ENCODE measurements around the gene SLC25A21.
"Not testable (repeated sequence)": the region's sequence is repeated elsewhere in the genome, so short reads cannot be mapped to it uniquely, and the experiment has no call there.

The SLC25A21 gene

GRCh38 chr14:36700651-36701050 is 471.8 kb downstream of the SLC25A21 start:
- no peak for ATAC-seq
- TF ChIP-seq ZFP30 (CRISPR knock-in tag; IDR thresholded peaks at IDR 0.05) (no peak), ZC3H10 (CRISPR knock-in tag; IDR thresholded peaks at IDR 0.05) (no peak), TCF4 (CRISPR knock-in tag; IDR thresholded peaks at IDR 0.05; ENCODE audit: borderline replicate concordance) (no peak), ZNF565 (CRISPR knock-in tag; conservative IDR thresholded peaks at IDR 0.05; ENCODE audit: low read depth) (no peak), CSDC2 (CRISPR knock-in tag; IDR thresholded peaks at IDR 0.05) (no peak), OSR1 (CRISPR knock-in tag; IDR thresholded peaks at IDR 0.05) (no peak), ZNF8 (CRISPR knock-in tag; IDR thresholded peaks at IDR 0.05) (no peak), PPARA (CRISPR knock-in tag; IDR thresholded peaks at IDR 0.05; ENCODE audit: borderline replicate concordance) (no peak)
- TF ChIP-seq, protein P1, sequence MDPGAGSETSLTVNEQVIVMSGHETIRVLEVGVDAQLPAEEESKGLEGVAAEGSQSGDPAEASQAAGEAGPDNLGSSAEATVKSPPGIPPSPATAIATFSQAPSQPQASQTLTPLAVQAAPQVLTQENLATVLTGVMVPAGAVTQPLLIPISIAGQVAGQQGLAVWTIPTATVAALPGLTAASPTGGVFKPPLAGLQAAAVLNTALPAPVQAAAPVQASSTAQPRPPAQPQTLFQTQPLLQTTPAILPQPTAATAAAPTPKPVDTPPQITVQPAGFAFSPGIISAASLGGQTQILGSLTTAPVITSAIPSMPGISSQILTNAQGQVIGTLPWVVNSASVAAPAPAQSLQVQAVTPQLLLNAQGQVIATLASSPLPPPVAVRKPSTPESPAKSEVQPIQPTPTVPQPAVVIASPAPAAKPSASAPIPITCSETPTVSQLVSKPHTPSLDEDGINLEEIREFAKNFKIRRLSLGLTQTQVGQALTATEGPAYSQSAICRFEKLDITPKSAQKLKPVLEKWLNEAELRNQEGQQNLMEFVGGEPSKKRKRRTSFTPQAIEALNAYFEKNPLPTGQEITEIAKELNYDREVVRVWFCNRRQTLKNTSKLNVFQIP (CRISPR knock-in tag; IDR thresholded peaks at IDR 0.05; ENCODE audit: borderline replicate concordance, low read depth): no peak
- TF ChIP-seq, protein P2, sequence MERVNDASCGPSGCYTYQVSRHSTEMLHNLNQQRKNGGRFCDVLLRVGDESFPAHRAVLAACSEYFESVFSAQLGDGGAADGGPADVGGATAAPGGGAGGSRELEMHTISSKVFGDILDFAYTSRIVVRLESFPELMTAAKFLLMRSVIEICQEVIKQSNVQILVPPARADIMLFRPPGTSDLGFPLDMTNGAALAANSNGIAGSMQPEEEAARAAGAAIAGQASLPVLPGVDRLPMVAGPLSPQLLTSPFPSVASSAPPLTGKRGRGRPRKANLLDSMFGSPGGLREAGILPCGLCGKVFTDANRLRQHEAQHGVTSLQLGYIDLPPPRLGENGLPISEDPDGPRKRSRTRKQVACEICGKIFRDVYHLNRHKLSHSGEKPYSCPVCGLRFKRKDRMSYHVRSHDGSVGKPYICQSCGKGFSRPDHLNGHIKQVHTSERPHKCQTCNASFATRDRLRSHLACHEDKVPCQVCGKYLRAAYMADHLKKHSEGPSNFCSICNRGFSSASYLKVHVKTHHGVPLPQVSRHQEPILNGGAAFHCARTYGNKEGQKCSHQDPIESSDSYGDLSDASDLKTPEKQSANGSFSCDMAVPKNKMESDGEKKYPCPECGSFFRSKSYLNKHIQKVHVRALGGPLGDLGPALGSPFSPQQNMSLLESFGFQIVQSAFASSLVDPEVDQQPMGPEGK (CRISPR knock-in tag; IDR thresholded peaks at IDR 0.05; ENCODE audit: borderline replicate concordance): no peak

- ATAC-seq: not testable (repeated sequence)
These were observed 473.0 kb downstream of the SLC25A21 start for GRCh38 chr14:36699420-36699819.

DNA sequence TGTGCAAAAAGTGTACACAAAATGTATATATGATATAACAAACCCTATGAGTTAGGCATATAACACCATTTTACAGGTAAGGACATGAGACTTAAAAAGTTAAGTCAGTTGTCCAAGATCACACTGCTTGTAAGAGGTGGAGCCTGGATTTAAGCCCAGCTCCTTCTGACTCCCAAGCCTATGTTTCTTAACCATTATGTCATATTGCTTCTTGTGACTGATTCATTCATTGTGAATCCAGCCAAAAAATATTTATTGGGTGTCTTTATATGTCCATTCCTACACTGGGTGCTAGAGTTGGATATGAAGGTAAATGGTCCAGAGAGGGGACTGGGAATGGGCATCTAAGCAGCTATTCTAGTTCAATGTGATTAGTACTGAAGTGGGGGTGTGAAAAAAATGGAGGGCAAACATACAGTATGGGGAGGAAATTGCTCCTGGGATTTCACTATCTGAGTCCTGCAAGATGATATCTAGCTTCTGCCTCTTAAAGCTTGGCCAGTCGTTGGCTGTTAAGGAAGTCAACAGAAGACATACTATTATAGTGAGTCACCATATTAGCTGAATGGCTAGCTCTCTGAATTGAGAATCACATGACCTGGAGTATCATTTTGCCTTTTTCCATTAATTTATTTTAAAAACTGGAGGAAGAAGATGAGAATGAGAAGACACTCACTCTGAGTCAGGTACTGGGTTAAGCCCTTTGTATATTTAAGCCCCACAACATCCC is 481.9 kb downstream of the SLC25A21 start:
- no peak for ATAC-seq
- no peak for TF ChIP-seq CSDC2 (CRISPR knock-in tag; IDR thresholded peaks at IDR 0.05)
- no peak for TF ChIP-seq OSR1 (CRISPR knock-in tag; IDR thresholded peaks at IDR 0.05)
- TF ChIP-seq ZNF8 (CRISPR knock-in tag; IDR thresholded peaks at IDR 0.05): no peak
- no peak for TF ChIP-seq TSHZ2 (CRISPR knock-in tag; IDR thresholded peaks at IDR 0.05)
- TF ChIP-seq ISL1 (CRISPR knock-in tag; IDR thresholded peaks at IDR 0.05): no peak
- TF ChIP-seq, protein P3, sequence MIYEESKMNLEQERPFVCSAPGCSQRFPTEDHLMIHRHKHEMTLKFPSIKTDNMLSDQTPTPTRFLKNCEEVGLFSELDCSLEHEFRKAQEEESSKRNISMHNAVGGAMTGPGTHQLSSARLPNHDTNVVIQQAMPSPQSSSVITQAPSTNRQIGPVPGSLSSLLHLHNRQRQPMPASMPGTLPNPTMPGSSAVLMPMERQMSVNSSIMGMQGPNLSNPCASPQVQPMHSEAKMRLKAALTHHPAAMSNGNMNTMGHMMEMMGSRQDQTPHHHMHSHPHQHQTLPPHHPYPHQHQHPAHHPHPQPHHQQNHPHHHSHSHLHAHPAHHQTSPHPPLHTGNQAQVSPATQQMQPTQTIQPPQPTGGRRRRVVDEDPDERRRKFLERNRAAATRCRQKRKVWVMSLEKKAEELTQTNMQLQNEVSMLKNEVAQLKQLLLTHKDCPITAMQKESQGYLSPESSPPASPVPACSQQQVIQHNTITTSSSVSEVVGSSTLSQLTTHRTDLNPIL (CRISPR knock-in tag; IDR thresholded peaks at IDR 0.05; ENCODE audit: low read depth): no peak
- TF ChIP-seq ZNF70 (CRISPR knock-in tag; IDR thresholded peaks at IDR 0.05): no peak

- TF ChIP-seq SNAI2 (CRISPR knock-in tag; IDR thresholded peaks at IDR 0.05): no peak
- no peak for TF ChIP-seq RARB (CRISPR knock-in tag; IDR thresholded peaks at IDR 0.05)
- no peak for ATAC-seq
These were observed 487.5 kb downstream of the SLC25A21 start for GRCh38 chr14:36684946-36685345.

DNA sequence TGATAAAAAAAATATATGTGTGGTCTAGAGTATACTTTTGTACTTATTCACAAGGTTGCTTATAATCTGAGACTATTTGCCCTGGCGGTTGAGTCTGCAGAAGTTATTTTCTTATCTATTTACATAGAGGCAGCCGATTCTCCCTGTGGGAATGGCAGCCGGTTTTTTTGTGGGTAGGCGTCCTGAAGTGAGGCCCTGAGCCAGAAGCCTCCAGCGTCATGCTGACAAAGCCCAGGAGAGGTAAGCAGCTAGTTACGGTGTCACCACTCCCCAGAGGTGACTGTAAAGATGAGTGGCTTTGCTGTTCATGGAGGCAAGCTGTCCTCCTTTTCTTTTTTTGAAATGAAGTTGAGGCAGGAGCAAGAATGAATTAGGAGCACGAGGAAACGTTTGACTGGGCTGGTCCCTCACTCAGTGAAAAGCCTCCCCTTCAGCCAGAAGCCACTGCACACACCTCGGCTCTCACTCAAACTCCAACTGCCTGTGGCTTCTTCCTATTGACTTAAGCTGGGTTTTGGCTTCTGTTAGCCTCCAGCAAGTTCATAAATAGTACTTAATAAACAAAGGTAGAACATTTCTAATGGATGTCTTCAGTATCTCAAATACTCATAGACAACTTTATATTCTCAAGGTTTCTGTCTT is 489.2 kb downstream of the SLC25A21 start:
- ATAC-seq: no peak
- TF ChIP-seq, protein P1 (CRISPR knock-in tag; IDR thresholded peaks at IDR 0.05; ENCODE audit: borderline replicate concordance, low read depth): no peak
- TF ChIP-seq SNAI2 (CRISPR knock-in tag; IDR thresholded peaks at IDR 0.05) (no peak), ZNF565 (CRISPR knock-in tag; conservative IDR thresholded peaks at IDR 0.05; ENCODE audit: low read depth) (no peak), TCF4 (CRISPR knock-in tag; IDR thresholded peaks at IDR 0.05; ENCODE audit: borderline replicate concordance) (no peak), ZFP3 (CRISPR knock-in tag; IDR thresholded peaks at IDR 0.05) (no peak), BACH2 (CRISPR knock-in tag; IDR thresholded peaks at IDR 0.05; ENCODE audit: borderline replicate concordance) (no peak), ISL1 (CRISPR knock-in tag; IDR thresholded peaks at IDR 0.05) (no peak), RARB (CRISPR knock-in tag; IDR thresholded peaks at IDR 0.05) (no peak), OSR1 (CRISPR knock-in tag; IDR thresholded peaks at IDR 0.05) (no peak)
- TF ChIP-seq, protein P3 (CRISPR knock-in tag; IDR thresholded peaks at IDR 0.05; ENCODE audit: low read depth): no peak
- TF ChIP-seq, protein P2 (CRISPR knock-in tag; IDR thresholded peaks at IDR 0.05; ENCODE audit: borderline replicate concordance): no peak
